ENCODE data around the gene PCDHGA6. TPM values are rescaled to one million over a fixed set of nuclear protein-coding genes. Genes with fewer than 3 reads are reported as not detected.

Gene PCDHGA6
- total and polyA plus RNA-seq, 2 of the 8 experiments (the other 6 are each of a cell fraction or from before 2014, with no cell fraction given): 1.4 to 2.0 TPM

GRCh38 chr5:141389153-141390042, 15.7 kb downstream of the PCDHGA6 start (continued):
- no peak for TF ChIP-seq GTF2F1 (IDR thresholded peaks at IDR 0.05; ENCODE audit: borderline replicate concordance, low read depth, low read length)
- no peak for TF ChIP-seq CEBPB (IDR thresholded peaks at IDR 0.05; ENCODE audit: low read depth, low read length)
- TF ChIP-seq SIRT6 (IDR thresholded peaks at IDR 0.05; ENCODE audit: low read length): no peak
- TF ChIP-seq SAP30 (IDR thresholded peaks at IDR 0.05; ENCODE audit: insufficient read depth, insufficient replicate concordance, low read length): no peak
- no peak for TF ChIP-seq BRCA1 (IDR thresholded peaks at IDR 0.05; ENCODE audit: low read depth, low read length)
- no peak for TF ChIP-seq HDAC2 (IDR thresholded peaks at IDR 0.05; ENCODE audit: borderline replicate concordance in 1 of 2, low read depth in 2 of 2, low read length in 2 of 2)
- TF ChIP-seq CTCF (IDR thresholded peaks at IDR 0.05; ENCODE audit: control extremely low read depth in 1 of 3, insufficient read depth in 1 of 3, low read depth in 1 of 3, low read length in 3 of 3): no peak
- TF ChIP-seq ZNF274 (IDR thresholded peaks at IDR 0.05; ENCODE audit: borderline replicate concordance, extremely low read depth, low read length): no peak

All from H1 (cell line).